Endodermal cell (in vitro differentiated cells): ENCODE data around the gene WBP1L. TPM values are rescaled to one million over a fixed set of nuclear protein-coding genes. Genes with fewer than 3 reads are reported as not detected.
A peak's percentile ranks its signal among the peaks of the same experiment; 100 is the strongest.

ENCODE experiments used
- DNase-seq: peaks from one replicate; pipeline ENCODE4 v3.0.0-alpha.2; 2017
- H3K27ac ChIP-seq: 2 replicates; pipeline ENCODE4 v1.5.1; 2013; ENCODE audit warnings: mild to moderate bottlenecking, low read depth, low read length, moderate library complexity
- H3K27me3 ChIP-seq: 2 replicates; pipeline ENCODE4 v1.6.1; 2013; ENCODE audit warnings: mild to moderate bottlenecking, low read length, moderate library complexity; ENCODE audit not compliant: insufficient read depth, control insufficient read depth, poor library complexity, severe bottlenecking
- H3K36me3 ChIP-seq: 2 replicates; pipeline ENCODE4 v1.7.0; 2013; ENCODE audit warnings: mild to moderate bottlenecking, low read length, moderate library complexity; ENCODE audit not compliant: control insufficient read depth, insufficient read depth
- H3K4me1 ChIP-seq: one replicate; pipeline ENCODE4 v1.7.0; 2013; ENCODE audit warnings: low read length; ENCODE audit not compliant: control insufficient read depth, insufficient read depth
- H3K4me3 ChIP-seq: 2 replicates; pipeline ENCODE4 v1.5.1; 2013; ENCODE audit warnings: mild to moderate bottlenecking, low read length, moderate library complexity
- H3K9ac ChIP-seq: 2 replicates; pipeline ENCODE4 v1.6.1; 2013; ENCODE audit warnings: mild to moderate bottlenecking, low read length, moderate library complexity; ENCODE audit not compliant: poor library complexity, severe bottlenecking; ENCODE audit errors: extremely low read depth
- H3K9me3 ChIP-seq: 2 replicates; pipeline ENCODE4 v1.6.1; 2013; ENCODE audit warnings: mild to moderate bottlenecking, low read length, moderate library complexity; ENCODE audit not compliant: control insufficient read depth
- H3K27ac Mint-ChIP-seq: 2 replicates; pipeline ENCODE4 v1.8.0; 2020; ENCODE audit warnings: mixed read lengths
- H3K27me3 Mint-ChIP-seq: 2 replicates; pipeline ENCODE4 v1.8.0; 2021; ENCODE audit warnings: mild to moderate bottlenecking, mixed read lengths; ENCODE audit not compliant: insufficient read depth
- H3K36me3 Mint-ChIP-seq: 2 replicates; pipeline ENCODE4 v1.8.0; 2020; ENCODE audit warnings: low read depth, mixed read lengths
- H3K4me1 Mint-ChIP-seq: 2 replicates; pipeline ENCODE4 v1.8.0; 2020; ENCODE audit warnings: mixed read lengths
- H3K4me3 Mint-ChIP-seq: 2 replicates; pipeline ENCODE4 v1.8.0; 2020; ENCODE audit warnings: mild to moderate bottlenecking, moderate library complexity, mixed read lengths
- H3K9me3 Mint-ChIP-seq: 2 replicates; pipeline ENCODE4 v1.8.0; 2020; ENCODE audit warnings: mild to moderate bottlenecking, mixed read lengths
- CTCF ChIP-seq: fragments of 200-600 bp; sonication (generic); conservative IDR thresholded peaks from 2 replicates; pipeline ENCODE4 v1.5.0; 2021; ENCODE audit warnings: antibody characterized with exemption, mild to moderate bottlenecking
- WGBS, 2 experiments: methylation state at CpG; one replicate each; pipeline versions ENCODE4 v1.1.5 to v1.1.7; 2013; ENCODE audit warnings: missing lambda C conversion rate in 2 of 2, mixed read lengths in 1 of 2; ENCODE audit not compliant: insufficient coverage in 1 of 2, insufficient read length in 1 of 2; 5-methylcytosine and 5-hydroxymethylcytosine counted together
- total RNA-seq, 2 donors: library from RNA; stranded (reverse); fragmentation: NEBNext Ultra II Directional in 1 of 2; extraction: Animal tissue kit (Norgen Biotek cat#: 25700) in 1 of 2; gene quantifications; 2 replicates in 1 of 2; 3 replicates in 1 of 2; pipeline ENCODE4 v1.2.1, GENCODE V29; 2021

The WBP1L gene
- total RNA-seq, 2 donors from 2014 or later: 23.5 to 25.8 TPM

DNA sequence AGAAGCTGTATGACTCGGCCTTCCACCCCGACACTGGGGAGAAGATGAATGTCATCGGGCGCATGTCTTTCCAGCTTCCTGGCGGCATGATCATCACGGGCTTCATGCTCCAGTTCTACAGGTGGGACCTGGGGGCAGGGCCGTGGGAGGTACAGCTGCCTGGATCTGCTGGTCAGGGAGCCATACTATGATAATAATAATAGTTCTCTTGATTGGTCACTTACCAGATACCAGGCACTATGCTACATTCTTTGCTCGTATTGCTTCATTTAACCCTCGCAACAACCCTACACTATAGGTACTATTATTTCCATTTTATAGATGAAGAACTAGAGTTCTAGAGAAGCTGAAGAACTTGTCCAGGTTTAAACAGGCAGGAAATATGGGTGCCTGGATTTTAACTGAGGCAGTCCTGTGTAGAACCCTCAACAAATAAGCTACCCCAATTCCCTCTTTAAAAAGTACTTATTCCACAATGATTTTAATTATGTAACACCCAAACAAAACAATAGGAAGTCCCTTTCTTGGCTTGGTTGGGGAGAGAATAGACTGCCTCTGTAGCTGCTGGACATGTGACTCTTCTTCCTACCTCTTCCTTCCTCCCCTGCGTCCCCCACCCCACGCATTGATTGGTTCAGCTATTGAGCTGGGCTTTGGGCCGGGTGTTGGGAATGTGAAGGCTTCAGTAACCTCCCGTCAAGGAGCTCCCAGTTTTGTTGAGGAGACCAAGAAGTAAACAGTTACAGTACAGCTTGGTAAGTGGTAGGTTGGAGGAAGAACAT, 16.5 kb upstream of the WBP1L start:
- 94% methylated on average over 8 to 12 of the region's 13 CpGs for WGBS, 2 experiments
- no peaks in the 10 kb centered on the region for H3K4me1 Mint-ChIP-seq
- no peaks in the 10 kb centered on the region for H3K4me1 ChIP-seq
- H3K4me3 Mint-ChIP-seq: no peak overlapping the region
- no peaks in the 10 kb centered on the region for H3K9me3 ChIP-seq
- no peak for TF ChIP-seq CTCF
- H3K27ac Mint-ChIP-seq: no peak overlapping the region
- peaks cover 4% of the 10 kb centered on the region for H3K9me3 Mint-ChIP-seq
- H3K36me3 ChIP-seq: peaks cover 63% of the 10 kb centered on the region
- no peaks in the 10 kb centered on the region for H3K27me3 Mint-ChIP-seq
- H3K27me3 ChIP-seq: no peaks in the 10 kb centered on the region
- H3K4me3 ChIP-seq: no peak overlapping the region
- no peak overlapping the region for H3K27ac ChIP-seq
- no peak overlapping the region for H3K9ac ChIP-seq
- H3K36me3 Mint-ChIP-seq: peaks cover 56% of the 10 kb centered on the region
- no peak for DNase-seq

GRCh38 chr10:102729029-102730026, 14.4 kb upstream of the WBP1L start:
- no peaks in the 10 kb centered on the region for H3K27me3 Mint-ChIP-seq
- peaks cover 68% of the 10 kb centered on the region for H3K36me3 ChIP-seq
- peak; percentile 95 for TF ChIP-seq CTCF
- peaks cover 65% of the 10 kb centered on the region for H3K36me3 Mint-ChIP-seq
- peak; percentile 96 for DNase-seq
- 73 to 74% methylated on average over 15 to 30 of the region's 30 CpGs for WGBS, 2 experiments
- H3K4me3 ChIP-seq: no peak overlapping the region
- no peak overlapping the region for H3K9ac ChIP-seq
- H3K4me1 Mint-ChIP-seq: no peaks in the 10 kb centered on the region
- H3K27me3 ChIP-seq: no peaks in the 10 kb centered on the region
- H3K4me3 Mint-ChIP-seq: no peak overlapping the region
- H3K9me3 ChIP-seq: no peaks in the 10 kb centered on the region
- H3K27ac ChIP-seq: no peak overlapping the region
- H3K9me3 Mint-ChIP-seq: peaks cover under 1% of the 10 kb centered on the region
- H3K27ac Mint-ChIP-seq: peak overlapping the region; percentile 82
- no peaks in the 10 kb centered on the region for H3K4me1 ChIP-seq

GRCh38 chr10:102731222-102731800, 12.4 kb upstream of the WBP1L start:
- Histone ChIP-seq H3K27ac (no peak overlapping the region), H3K4me3 (no peak overlapping the region), H3K9me3 (no peaks in the 10 kb centered on the region), H3K27me3 (no peaks in the 10 kb centered on the region), H3K4me1 (no peaks in the 10 kb centered on the region), H3K9ac (no peak overlapping the region), H3K36me3 (peaks cover 67% of the 10 kb centered on the region)
- Mint-ChIP-seq H3K36me3 (peaks cover 66% of the 10 kb centered on the region), H3K4me1 (no peaks in the 10 kb centered on the region), H3K27me3 (no peaks in the 10 kb centered on the region), H3K9me3 (no peaks in the 10 kb centered on the region), H3K4me3 (no peak overlapping the region), H3K27ac (no peak overlapping the region)
- no peak for DNase-seq
- TF ChIP-seq CTCF: no peak
- WGBS, 2 experiments: 96 to 100% methylated on average over 2 to 4 of the region's 5 CpGs
